Astrocyte (in vitro differentiated cells and primary cell): ENCODE data around the gene KIF25.

Experiments
- CTCF ChIP-seq: IDR thresholded peaks from 2 replicates; pipeline ENCODE4 v1.5.1; 2011; ENCODE audit warnings: low read depth, mild to moderate bottlenecking, inconsistent platforms, low read length, moderate library complexity; ENCODE audit not compliant: insufficient read depth
- EZH2 ChIP-seq: IDR thresholded peaks from 2 replicates; pipeline ENCODE4 v1.6.1; 2012; ENCODE audit warnings: mild to moderate bottlenecking, low read length, inconsistent platforms; ENCODE audit not compliant: insufficient read depth

DNA sequence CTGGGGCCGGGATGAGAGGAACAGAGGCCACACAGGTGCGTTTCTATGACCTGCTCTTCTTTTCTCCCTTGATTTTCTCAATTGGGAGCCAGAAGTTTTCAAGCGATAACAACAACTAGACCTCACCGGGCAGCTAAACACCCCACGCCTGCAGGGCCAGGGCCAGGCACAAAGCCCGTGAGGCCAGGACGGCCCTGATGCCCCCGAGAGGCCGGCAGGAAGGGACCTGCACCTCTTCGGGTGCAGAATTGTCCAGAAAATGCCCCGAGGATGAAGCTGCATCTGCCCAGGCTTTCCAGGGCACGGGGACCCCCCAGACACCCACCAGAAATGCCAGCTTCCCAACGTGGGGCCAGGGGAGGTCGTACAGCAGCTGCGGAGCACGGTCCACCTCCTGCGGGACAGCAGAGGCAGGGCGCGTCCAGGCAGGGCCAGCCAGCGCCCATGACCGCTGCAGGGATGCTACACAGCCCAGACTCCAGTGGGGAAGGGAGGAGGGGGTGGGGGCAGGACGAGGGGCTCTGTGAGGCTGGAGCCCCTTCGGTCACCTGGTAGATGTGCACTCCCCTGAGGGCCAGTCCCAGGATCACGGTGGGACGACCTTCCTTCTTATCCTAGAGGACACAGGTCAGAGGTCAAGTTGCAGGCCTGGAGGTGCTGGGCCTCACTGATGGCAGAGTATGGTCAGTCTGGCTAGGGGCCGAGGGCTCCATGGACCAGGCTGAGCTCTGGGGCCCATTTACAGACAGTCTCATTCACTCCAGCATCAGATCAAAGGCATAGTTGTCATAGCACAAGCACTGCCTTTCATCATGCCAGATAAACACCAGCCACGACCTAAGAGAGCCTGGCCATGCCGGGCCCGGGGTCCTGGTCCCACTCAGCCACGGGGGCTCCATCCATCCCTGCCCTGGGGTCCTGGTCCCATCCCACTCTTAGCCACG lies 65.1 kb downstream of the KIF25 start:
- TF ChIP-seq CTCF (no peak), EZH2 (no peak)
